22Rv1 (cell line): ENCODE measurements around the gene NR1I3.

Experiments
- H3K27ac ChIP-seq: fragments of 450-650 bp; 2 replicates; pipeline ENCODE4 v1.5.1; 2017
- CTCF ChIP-seq: fragments of 450-650 bp; IDR thresholded peaks from 2 replicates; pipeline ENCODE4 v1.5.1; 2017; ENCODE audit warnings: mild to moderate bottlenecking
- ZFX ChIP-seq: fragments of 450-650 bp; IDR thresholded peaks from 2 replicates; pipeline ENCODE4 v1.6.1; 2017; ENCODE audit warnings: antibody characterized with exemption, borderline replicate concordance

Gene NR1I3

GRCh38 chr1:161180639-161181038, 57.4 kb downstream of the NR1I3 start:
- TF ChIP-seq ZFX (no peak), CTCF (peak; percentile 45)
- H3K27ac ChIP-seq, result no peak overlapping the region

GRCh38 chr1:161179698-161180097, 58.3 kb downstream of the NR1I3 start:
- H3K27ac ChIP-seq, result no peak overlapping the region
- TF ChIP-seq CTCF (no peak), ZFX (no peak)
